Epithelial cell of esophagus (primary cell): ENCODE measurements around the gene PPP1R9A.

Experiments used
- DNase-seq: peaks from one replicate; pipeline ENCODE4 v3.0.0; 2010; ENCODE audit warnings: low read depth
- H3K4me3 ChIP-seq: 2 replicates; pipeline ENCODE4 v1.5.1; 2011; ENCODE audit warnings: mild to moderate bottlenecking, low read length, control low read depth
- TF ChIP-seq, protein P1 (sequence below): IDR thresholded peaks from 2 replicates; pipeline ENCODE4 v1.5.1; 2011; ENCODE audit warnings: low read depth, mild to moderate bottlenecking, low read length, control low read depth, inconsistent platforms; ENCODE audit not compliant: insufficient read depth; ENCODE audit errors: missing control alignments

Gene PPP1R9A

DNA sequence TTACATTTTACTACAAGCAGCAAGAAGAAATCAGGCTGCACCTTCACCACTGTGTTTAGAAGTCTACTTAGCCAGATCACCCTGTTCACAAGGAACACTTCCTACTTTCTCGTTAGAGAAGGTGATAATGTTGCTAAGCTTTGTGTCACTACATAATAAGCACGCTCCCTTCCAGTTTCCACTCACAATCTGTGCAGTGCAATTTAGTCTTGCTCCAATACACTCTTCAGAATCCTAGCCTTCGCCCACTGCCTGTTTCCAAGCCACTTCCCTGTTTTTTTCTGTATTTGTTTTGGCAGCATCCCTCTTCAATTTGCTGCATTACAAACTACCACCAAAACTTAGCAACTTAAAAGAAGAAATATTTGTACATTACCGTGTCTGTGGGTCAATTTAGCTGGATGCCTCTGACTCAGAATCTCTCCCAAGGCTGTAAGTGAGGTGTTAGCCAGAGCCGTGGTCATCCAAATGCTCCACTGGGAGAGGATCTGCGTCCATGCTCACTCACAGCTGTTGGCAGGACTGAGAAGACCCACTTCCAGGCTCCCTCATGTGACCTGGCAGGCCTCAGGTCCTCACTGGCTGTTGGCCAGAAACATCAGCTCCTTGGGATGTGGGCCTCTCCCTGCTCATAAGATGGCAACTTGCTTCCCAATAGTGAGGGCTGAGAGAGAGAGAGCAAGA lies 306.6 kb downstream of the PPP1R9A start:
- TF ChIP-seq, protein P1, sequence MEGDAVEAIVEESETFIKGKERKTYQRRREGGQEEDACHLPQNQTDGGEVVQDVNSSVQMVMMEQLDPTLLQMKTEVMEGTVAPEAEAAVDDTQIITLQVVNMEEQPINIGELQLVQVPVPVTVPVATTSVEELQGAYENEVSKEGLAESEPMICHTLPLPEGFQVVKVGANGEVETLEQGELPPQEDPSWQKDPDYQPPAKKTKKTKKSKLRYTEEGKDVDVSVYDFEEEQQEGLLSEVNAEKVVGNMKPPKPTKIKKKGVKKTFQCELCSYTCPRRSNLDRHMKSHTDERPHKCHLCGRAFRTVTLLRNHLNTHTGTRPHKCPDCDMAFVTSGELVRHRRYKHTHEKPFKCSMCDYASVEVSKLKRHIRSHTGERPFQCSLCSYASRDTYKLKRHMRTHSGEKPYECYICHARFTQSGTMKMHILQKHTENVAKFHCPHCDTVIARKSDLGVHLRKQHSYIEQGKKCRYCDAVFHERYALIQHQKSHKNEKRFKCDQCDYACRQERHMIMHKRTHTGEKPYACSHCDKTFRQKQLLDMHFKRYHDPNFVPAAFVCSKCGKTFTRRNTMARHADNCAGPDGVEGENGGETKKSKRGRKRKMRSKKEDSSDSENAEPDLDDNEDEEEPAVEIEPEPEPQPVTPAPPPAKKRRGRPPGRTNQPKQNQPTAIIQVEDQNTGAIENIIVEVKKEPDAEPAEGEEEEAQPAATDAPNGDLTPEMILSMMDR = no peak
- DNase-seq = no peak
- no peak overlapping the region for H3K4me3 ChIP-seq

DNA sequence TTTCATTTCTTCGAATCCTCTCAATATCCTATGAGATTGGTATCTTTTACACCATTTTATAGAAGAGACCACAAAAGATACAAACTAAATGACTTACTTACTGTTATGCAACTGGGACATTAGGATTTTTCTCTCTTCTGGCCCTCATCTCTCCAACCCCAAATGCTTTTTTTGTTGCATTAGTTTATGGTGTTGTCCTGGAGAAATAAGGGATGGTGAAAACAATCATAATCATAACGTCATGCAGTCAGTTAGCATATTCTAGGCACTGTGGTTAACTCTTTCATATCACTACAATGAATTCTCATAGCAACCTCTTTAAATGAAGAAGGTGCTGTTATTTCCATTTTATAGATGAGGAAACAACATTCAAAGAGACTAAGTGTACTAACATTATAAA lies 312.3 kb downstream of the PPP1R9A start:
- TF ChIP-seq, protein P1 = no peak
- DNase-seq = no peak
- no peak overlapping the region for H3K4me3 ChIP-seq

DNA sequence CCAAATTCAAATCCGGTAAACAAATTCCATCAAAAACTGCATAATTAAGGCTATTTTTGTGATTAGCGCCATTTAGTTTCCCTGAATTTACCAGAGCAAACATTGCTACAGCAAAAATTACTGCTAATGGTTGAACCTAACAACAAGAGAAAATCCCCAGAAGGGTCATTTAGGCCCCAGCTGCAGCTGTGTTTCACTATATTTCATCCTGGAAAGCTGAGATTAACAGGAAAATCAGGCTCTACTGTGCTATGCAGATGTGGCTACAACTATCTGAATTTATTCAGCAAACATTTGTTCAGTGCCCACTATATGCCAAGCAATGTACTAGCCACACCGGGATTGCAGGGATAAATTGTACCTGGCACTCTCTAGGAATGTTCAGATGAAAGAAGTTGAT lies 312.9 kb downstream of the PPP1R9A start:
- TF ChIP-seq, protein P1 = no peak
- no peak overlapping the region for H3K4me3 ChIP-seq
- DNase-seq = no peak

DNA sequence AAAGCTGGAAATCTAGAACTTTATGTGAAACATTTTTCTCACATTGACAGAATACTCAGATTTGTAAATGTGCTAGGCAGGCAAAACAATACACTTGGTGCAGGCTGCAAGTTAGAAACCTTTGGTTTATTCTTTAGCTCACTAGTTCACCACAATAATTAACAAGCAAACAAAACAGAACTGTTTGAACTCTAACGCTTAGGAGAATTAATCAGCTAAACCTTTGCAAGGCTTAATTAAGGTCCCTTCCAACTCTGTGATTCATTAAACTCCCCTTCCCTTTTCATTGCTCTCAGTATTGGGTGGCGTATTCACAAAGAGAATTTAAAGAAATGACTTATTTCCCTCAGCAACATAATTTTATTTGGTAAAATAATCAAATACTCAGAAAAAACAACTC lies 317.9 kb downstream of the PPP1R9A start:
- no peak for DNase-seq
- H3K4me3 ChIP-seq = no peak overlapping the region
- TF ChIP-seq, protein P1 = no peak

DNA sequence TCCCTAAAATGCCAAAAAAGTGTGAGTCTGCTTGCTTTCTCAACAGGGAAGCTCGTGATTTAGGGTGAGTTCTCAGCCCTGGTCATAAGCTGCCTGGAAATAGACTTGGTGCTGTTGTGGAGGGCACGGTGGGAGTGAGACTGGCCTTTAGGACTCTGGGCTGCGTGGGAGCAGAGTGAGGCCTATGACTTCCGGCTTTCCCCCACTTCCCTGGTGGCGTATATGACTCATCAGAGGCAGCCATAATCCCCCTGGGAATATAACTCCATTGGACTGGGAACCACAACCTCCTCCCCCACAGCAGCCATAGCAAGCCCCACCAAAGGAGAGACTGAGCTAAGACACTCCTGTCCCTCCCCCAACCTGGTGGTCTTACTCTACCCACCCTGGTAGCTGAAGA lies 321.9 kb downstream of the PPP1R9A start:
- no peak overlapping the region for H3K4me3 ChIP-seq
- no peak for DNase-seq
- TF ChIP-seq, protein P1 = no peak

DNA sequence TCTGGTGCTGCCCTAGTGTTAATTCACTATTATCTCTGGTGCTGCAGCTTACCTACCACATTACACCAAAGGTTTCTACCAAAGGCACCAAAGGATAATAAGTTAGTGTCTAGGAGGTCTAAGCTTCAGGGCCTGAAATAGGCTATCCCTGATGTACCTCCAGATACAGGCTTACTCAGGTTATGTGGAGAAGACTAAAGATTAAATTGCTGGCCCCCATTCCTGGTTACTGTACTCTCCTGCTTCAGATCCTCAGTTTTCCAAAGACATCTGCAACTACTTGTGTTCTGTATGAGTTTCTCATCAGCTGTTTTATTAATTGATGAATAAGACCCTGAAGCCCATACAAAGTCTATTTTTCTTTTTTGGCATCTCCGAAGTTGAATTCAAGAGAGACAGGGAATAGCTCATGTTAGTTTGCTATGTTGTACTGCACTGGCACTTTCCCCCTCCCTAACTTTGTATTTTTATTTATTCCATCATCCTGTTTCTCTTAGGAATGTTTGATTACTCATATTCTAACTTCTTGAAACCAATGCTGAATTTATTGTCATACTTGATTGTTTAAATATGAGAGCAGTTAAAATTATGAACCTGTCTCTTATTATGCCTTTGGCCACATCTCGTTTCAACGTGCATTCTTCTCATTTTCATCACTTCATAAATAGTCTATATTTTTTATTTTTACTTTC lies 331.0 kb downstream of the PPP1R9A start:
- H3K4me3 ChIP-seq = no peak overlapping the region
- TF ChIP-seq, protein P1 = no peak
- no peak for DNase-seq
